Keratinocyte (primary cell): ENCODE measurements around the gene RHOB.

Source experiments
- EZH2 ChIP-seq: IDR thresholded peaks from one replicate; pipeline ENCODE4 v1.6.1; 2012; ENCODE audit warnings: inconsistent platforms, mild to moderate bottlenecking, low read length, moderate library complexity
- TF ChIP-seq, protein P1 (sequence below), 3 experiments: IDR thresholded peaks in 1 of 3; conservative IDR thresholded peaks in 1 of 3; optimal IDR thresholded peaks in 1 of 3; 2 replicates in 2 of 3; 3 replicates in 1 of 3; pipeline versions ENCODE3 to v1.5.1; 2011; ENCODE audit warnings: low read length in 3 of 3, mild to moderate bottlenecking in 3 of 3, moderate library complexity in 2 of 3, control low read depth in 1 of 3, inconsistent platforms in 1 of 3; ENCODE audit not compliant: insufficient read depth in 2 of 3; ENCODE audit errors: extremely low read depth in 1 of 3

DNA sequence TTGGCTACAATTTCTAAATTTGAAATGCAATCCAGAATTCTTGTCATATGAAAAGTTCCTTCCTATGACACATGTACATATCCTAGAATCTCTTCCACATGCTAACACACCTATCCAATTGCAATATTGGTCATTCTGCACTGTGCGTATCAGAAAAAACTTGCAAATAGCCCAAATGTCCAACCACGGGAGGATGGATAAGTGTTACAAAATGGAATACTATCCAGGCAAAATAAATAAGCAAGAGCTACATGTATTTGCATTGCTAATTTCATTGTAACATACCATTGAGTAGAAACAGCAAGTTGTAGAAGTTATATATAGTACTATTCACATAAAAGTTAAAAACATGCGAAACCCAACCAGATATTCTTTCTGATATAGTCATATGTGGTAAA is 15.6 kb upstream of the RHOB start:
- TF ChIP-seq, protein P1, sequence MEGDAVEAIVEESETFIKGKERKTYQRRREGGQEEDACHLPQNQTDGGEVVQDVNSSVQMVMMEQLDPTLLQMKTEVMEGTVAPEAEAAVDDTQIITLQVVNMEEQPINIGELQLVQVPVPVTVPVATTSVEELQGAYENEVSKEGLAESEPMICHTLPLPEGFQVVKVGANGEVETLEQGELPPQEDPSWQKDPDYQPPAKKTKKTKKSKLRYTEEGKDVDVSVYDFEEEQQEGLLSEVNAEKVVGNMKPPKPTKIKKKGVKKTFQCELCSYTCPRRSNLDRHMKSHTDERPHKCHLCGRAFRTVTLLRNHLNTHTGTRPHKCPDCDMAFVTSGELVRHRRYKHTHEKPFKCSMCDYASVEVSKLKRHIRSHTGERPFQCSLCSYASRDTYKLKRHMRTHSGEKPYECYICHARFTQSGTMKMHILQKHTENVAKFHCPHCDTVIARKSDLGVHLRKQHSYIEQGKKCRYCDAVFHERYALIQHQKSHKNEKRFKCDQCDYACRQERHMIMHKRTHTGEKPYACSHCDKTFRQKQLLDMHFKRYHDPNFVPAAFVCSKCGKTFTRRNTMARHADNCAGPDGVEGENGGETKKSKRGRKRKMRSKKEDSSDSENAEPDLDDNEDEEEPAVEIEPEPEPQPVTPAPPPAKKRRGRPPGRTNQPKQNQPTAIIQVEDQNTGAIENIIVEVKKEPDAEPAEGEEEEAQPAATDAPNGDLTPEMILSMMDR (optimal IDR thresholded peaks at IDR 0.05 in 1 of 3, IDR thresholded peaks at IDR 0.05 in 1 of 3, conservative IDR thresholded peaks at IDR 0.05 in 1 of 3; ENCODE audit: extremely low read depth in 1 of 3, insufficient read depth in 2 of 3, low read length in 3 of 3): no peak
- no peak for TF ChIP-seq EZH2
